HepG2 (cell line): ENCODE data around the gene VAC14. TPM values are rescaled to one million over a fixed set of nuclear protein-coding genes. Genes with fewer than 3 reads are reported as not detected.

ENCODE experiments used
- ERF ChIP-seq: IDR thresholded peaks from 2 replicates; pipeline ENCODE4 v1.6.1; 2018; ENCODE audit warnings: missing biosample characterization, missing genetic modification reagents
- EZH2 ChIP-seq: conservative IDR thresholded peaks from 2 replicates; pipeline ENCODE4 v1.6.1; 2012; ENCODE audit warnings: mild to moderate bottlenecking, low read depth, low read length, moderate library complexity
- HNRNPLL ChIP-seq: fragments of 200-400 bp; formaldehyde crosslinking; IDR thresholded peaks from 2 replicates; pipeline ENCODE4 v1.6.1; 2017; ENCODE audit warnings: mild to moderate bottlenecking, low read depth, low read length; ENCODE audit not compliant: poor library complexity, severe bottlenecking
- KDM1A ChIP-seq: IDR thresholded peaks from 2 replicates; pipeline ENCODE4 v1.6.1; 2016; ENCODE audit warnings: missing compliant biosample characterization
- KLF13 ChIP-seq: sonication (generic); formaldehyde crosslinking; IDR thresholded peaks from 2 replicates; pipeline ENCODE4 v1.4.0; 2020; ENCODE audit warnings: mild to moderate bottlenecking, missing genetic modification reagents
- MTERF4 ChIP-seq: sonication (generic); formaldehyde crosslinking; IDR thresholded peaks from 2 replicates; pipeline ENCODE4 v1.8.0; 2023; ENCODE audit warnings: mild to moderate bottlenecking, missing genetic modification reagents
- MTF2 ChIP-seq: sonication (generic); formaldehyde crosslinking; IDR thresholded peaks from 2 replicates; pipeline ENCODE4 v1.5.0; 2020; ENCODE audit warnings: missing genetic modification reagents, borderline replicate concordance
- MYNN ChIP-seq: sonication (generic); formaldehyde crosslinking; IDR thresholded peaks from 2 replicates; pipeline ENCODE4 v1.4.0; 2020; ENCODE audit warnings: mild to moderate bottlenecking, low read depth, missing genetic modification reagents
- POLR2AphosphoS5 ChIP-seq: IDR thresholded peaks from 2 replicates; pipeline ENCODE4 v1.6.1; 2012; ENCODE audit warnings: low read depth, low read length
- REXO4 ChIP-seq: sonication (generic); formaldehyde crosslinking; IDR thresholded peaks from 2 replicates; pipeline ENCODE4 v1.8.0; 2022; ENCODE audit warnings: missing genetic modification reagents, mild to moderate bottlenecking, borderline replicate concordance
- TCF7 ChIP-seq: sonication (generic); IDR thresholded peaks from 2 replicates; pipeline ENCODE4 v1.6.1; 2016; ENCODE audit warnings: antibody characterized with exemption, low read depth
- YEATS4 ChIP-seq: sonication (generic); formaldehyde crosslinking; IDR thresholded peaks from 2 replicates; pipeline ENCODE4 v1.4.0; 2020; ENCODE audit warnings: missing genetic modification reagents, borderline replicate concordance
- ZBTB20 ChIP-seq: sonication (generic); formaldehyde crosslinking; IDR thresholded peaks from 2 replicates; pipeline ENCODE4 v1.8.1; 2023; ENCODE audit warnings: missing genetic modification reagents, low read depth, mild to moderate bottlenecking, borderline replicate concordance
- ZMYM2 ChIP-seq: sonication (generic); formaldehyde crosslinking; IDR thresholded peaks from 2 replicates; pipeline ENCODE4 v1.8.0; 2022; ENCODE audit warnings: mild to moderate bottlenecking, missing genetic modification reagents
- ZMYM4 ChIP-seq: sonication (generic); formaldehyde crosslinking; IDR thresholded peaks from 2 replicates; pipeline ENCODE4 v1.8.1; 2023; ENCODE audit warnings: mild to moderate bottlenecking, missing genetic modification reagents
- ZNF180 ChIP-seq: sonication (generic); formaldehyde crosslinking; IDR thresholded peaks from 2 replicates; pipeline ENCODE4 v1.4.0; 2020; ENCODE audit warnings: low read depth, missing genetic modification reagents, borderline replicate concordance
- ZNF256 ChIP-seq: sonication (generic); formaldehyde crosslinking; conservative IDR thresholded peaks from 2 replicates; pipeline ENCODE4 v1.4.0; 2020; ENCODE audit warnings: missing genetic modification reagents
- ZNF292 ChIP-seq: sonication (generic); formaldehyde crosslinking; IDR thresholded peaks from 2 replicates; pipeline ENCODE4 v1.8.1; 2022; ENCODE audit warnings: mild to moderate bottlenecking, low read depth, missing genetic modification reagents, borderline replicate concordance
- ZNF317 ChIP-seq: sonication (generic); formaldehyde crosslinking; IDR thresholded peaks from 2 replicates; pipeline ENCODE4 v1.5.0; 2020; ENCODE audit warnings: mild to moderate bottlenecking, missing genetic modification reagents
- ZNF547 ChIP-seq: sonication (generic); formaldehyde crosslinking; IDR thresholded peaks from 2 replicates; pipeline ENCODE4 v1.5.1; 2020; ENCODE audit warnings: mild to moderate bottlenecking, missing genetic modification reagents
- ZNF703 ChIP-seq: sonication (generic); formaldehyde crosslinking; IDR thresholded peaks from 2 replicates; pipeline ENCODE4 v1.5.1; 2020; ENCODE audit warnings: missing genetic modification reagents, mild to moderate bottlenecking, moderate library complexity, borderline replicate concordance
- ZNF749 ChIP-seq: sonication (generic); formaldehyde crosslinking; IDR thresholded peaks from 2 replicates; pipeline ENCODE4 v1.8.0; 2022; ENCODE audit warnings: mild to moderate bottlenecking, missing genetic modification reagents, moderate library complexity, borderline replicate concordance
- ZNF761 ChIP-seq: sonication (generic); formaldehyde crosslinking; conservative IDR thresholded peaks from 2 replicates; pipeline ENCODE4 v1.4.0; 2020; ENCODE audit warnings: mild to moderate bottlenecking, missing genetic modification reagents
- ZNF773 ChIP-seq: sonication (generic); formaldehyde crosslinking; IDR thresholded peaks from 2 replicates; pipeline ENCODE4 v1.4.0; 2020; ENCODE audit warnings: missing genetic modification reagents, borderline replicate concordance
- ZNF775 ChIP-seq: sonication (generic); formaldehyde crosslinking; IDR thresholded peaks from 2 replicates; pipeline ENCODE4 v1.4.0; 2020; ENCODE audit warnings: missing genetic modification reagents, mild to moderate bottlenecking, moderate library complexity, borderline replicate concordance
- ZZZ3 ChIP-seq: sonication (generic); formaldehyde crosslinking; IDR thresholded peaks from 2 replicates; pipeline ENCODE4 v1.4.0; 2020; ENCODE audit warnings: missing genetic modification reagents, mild to moderate bottlenecking, borderline replicate concordance
- polyA plus RNA-seq, 8 experiments: library from polyadenylated mRNA; depleted of rRNA in 3 of 8; stranded (reverse) in 7 of 8; unstranded in 1 of 8; fragments of >200 nt; fragmentation: Illumina TruSeq in 4 of 8; extraction: Trizol in 4 of 8; gene quantifications; 2 replicates each; pipeline versions ENCODE4 v1.2.1 to v1.2.3, GENCODE V29; 2011 to 2016; ENCODE audit warnings: low read depth in 4 of 8, missing spikeins in 1 of 8, mixed read lengths in 1 of 8; ENCODE audit not compliant: insufficient read depth in 1 of 8
- total RNA-seq, 5 experiments: library from RNA; depleted of rRNA; stranded (reverse); fragments of >200 nt; fragmentation: Illumina TruSeq; extraction: Trizol; gene quantifications; 2 replicates each; pipeline ENCODE4 v1.2.3, GENCODE V29; 2016; ENCODE audit warnings: low read depth in 1 of 5
- TF ChIP-seq, protein P1 (sequence below): sonication (generic); formaldehyde crosslinking; IDR thresholded peaks from 2 replicates; pipeline ENCODE4 v1.5.1; 2020; ENCODE audit warnings: mild to moderate bottlenecking, missing genetic modification reagents, borderline replicate concordance
- TF ChIP-seq, protein P2 (sequence below): sonication (generic); formaldehyde crosslinking; conservative IDR thresholded peaks from 2 replicates; pipeline ENCODE4 v1.8.0; 2022; ENCODE audit warnings: mild to moderate bottlenecking, moderate library complexity, missing genetic modification reagents

Gene VAC14
- total and polyA plus RNA-seq, 2 of the 13 experiments (the other 11 are each of a cell fraction or from before 2014, with no cell fraction given), result 23.5 to 24.6 TPM

DNA sequence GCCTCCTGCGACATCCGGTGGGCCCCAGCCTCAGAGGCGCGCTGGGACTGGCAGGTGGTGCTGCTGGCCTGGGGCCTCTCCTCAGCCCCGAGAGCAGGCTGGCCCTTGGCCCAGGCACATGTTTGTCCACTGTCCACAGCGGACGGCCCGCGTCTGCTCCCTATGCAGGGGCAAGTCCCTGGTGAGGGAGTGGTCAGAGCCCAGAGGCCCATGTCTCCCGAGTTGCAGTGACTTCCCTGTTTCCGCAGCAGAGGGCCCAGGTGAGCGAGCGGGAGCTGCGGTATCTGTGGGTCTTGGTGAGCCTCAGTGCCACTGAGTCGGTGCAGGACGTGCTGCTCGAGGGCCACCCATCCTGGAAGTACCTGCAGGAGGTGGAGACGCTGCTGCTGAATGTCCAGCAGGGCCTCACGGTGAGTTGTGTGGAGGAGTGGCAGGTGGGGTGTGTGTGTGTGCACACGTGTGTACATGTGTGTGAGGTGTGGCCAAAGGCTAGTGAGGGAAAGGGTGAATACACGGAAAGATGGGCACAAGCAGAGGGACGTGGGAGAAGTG lies 144.2 kb downstream of the VAC14 start (continued):
- TF ChIP-seq ERF (CRISPR knock-in tag), result no peak
- no peak for TF ChIP-seq TCF7
- no peak for TF ChIP-seq MYNN (CRISPR knock-in tag)
- TF ChIP-seq ZNF256 (CRISPR knock-in tag), result no peak
- TF ChIP-seq, protein P1, sequence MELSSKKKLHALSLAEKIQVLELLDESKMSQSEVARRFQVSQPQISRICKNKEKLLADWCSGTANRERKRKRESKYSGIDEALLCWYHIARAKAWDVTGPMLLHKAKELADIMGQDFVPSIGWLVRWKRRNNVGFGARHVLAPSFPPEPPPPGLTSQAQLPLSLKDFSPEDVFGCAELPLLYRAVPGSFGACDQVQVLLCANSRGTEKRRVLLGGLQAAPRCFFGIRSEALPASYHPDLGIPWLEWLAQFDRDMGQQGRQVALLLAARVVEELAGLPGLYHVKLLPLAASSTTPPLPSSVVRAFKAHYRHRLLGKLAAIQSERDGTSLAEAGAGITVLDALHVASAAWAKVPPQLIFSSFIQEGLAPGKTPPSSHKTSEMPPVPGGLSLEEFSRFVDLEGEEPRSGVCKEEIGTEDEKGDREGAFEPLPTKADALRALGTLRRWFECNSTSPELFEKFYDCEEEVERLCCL, result peak; percentile 93; the same call in 1 of the 2 replicates
- no peak for TF ChIP-seq MTF2 (CRISPR knock-in tag)
- TF ChIP-seq ZNF773 (CRISPR knock-in tag), result no peak; the same call in 1 of the 2 replicates
- peak; percentile 95; the same call in 1 of the 2 replicates for TF ChIP-seq KLF13 (CRISPR knock-in tag)
- TF ChIP-seq ZNF703, result no peak
- TF ChIP-seq ZNF761 (CRISPR knock-in tag), result no peak; the same call in 1 of the 2 replicates
- TF ChIP-seq ZNF749 (CRISPR knock-in tag), result peak; percentile 59; the same call in 1 of the 2 replicates
- TF ChIP-seq ZNF317 (CRISPR knock-in tag), result peak; percentile 50; the same call in 1 of the 2 replicates
- no peak for TF ChIP-seq ZNF180 (CRISPR knock-in tag)
- no peak for TF ChIP-seq KDM1A (CRISPR knock-in tag)
- TF ChIP-seq ZNF292, result peak; percentile 84
- TF ChIP-seq ZMYM2, result 0 out of 2 replicates have a peak, but pooled peaks have one; percentile 36
- TF ChIP-seq HNRNPLL, result peak; percentile 76
- no peak for TF ChIP-seq REXO4 (CRISPR knock-in tag)
- peak; percentile 78; the same call in 1 of the 2 replicates for TF ChIP-seq ZMYM4
- TF ChIP-seq ZNF775 (CRISPR knock-in tag), result no peak
- TF ChIP-seq, protein P2, sequence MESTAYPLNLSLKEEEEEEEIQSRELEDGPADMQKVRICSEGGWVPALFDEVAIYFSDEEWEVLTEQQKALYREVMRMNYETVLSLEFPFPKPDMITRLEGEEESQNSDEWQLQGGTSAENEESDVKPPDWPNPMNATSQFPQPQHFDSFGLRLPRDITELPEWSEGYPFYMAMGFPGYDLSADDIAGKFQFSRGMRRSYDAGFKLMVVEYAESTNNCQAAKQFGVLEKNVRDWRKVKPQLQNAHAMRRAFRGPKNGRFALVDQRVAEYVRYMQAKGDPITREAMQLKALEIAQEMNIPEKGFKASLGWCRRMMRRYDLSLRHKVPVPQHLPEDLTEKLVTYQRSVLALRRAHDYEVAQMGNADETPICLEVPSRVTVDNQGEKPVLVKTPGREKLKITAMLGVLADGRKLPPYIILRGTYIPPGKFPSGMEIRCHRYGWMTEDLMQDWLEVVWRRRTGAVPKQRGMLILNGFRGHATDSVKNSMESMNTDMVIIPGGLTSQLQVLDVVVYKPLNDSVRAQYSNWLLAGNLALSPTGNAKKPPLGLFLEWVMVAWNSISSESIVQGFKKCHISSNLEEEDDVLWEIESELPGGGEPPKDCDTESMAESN (CRISPR knock-in tag), result peak; percentile 94
- no peak for TF ChIP-seq POLR2AphosphoS5
- peak; percentile 78; the same call in 1 of the 2 replicates for TF ChIP-seq YEATS4 (CRISPR knock-in tag)
- TF ChIP-seq ZZZ3 (CRISPR knock-in tag), result no peak
- TF ChIP-seq EZH2, result no peak
- TF ChIP-seq ZBTB20 (CRISPR knock-in tag), result peak; percentile 92; the same call in 1 of the 2 replicates
- peak; percentile 87 for TF ChIP-seq ZNF547
- peak; percentile 98 for TF ChIP-seq MTERF4 (CRISPR knock-in tag)
